ENCODE results near the gene KCTD1. TPM values are rescaled to one million over a fixed set of nuclear protein-coding genes. Genes with fewer than 3 reads are reported as not detected.
A peak's percentile ranks its signal among the peaks of the same experiment; 100 is the strongest.

KCTD1 gene
- total and polyA plus RNA-seq, 5 donors: 31.4 to 51.8 (median 49.1) TPM

DNA sequence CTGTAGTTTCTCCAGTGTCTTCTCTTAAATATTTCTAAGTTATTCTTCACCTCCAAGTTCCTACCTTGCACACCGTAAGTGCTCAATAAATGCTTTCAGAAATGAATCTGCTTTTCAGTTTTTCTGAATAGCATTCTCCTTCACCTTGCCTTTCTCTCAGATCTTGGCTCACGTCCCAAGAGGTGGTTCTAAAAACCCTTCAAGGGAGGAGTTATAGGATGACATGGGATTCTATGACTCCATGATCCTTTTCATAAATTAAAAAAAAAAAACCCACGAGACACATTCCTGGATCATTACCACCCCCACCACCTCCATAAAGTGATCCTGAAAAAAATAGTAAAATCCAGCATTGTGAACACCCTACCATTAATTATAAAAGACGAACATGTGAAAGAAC lies 11.7 kb downstream of the KCTD1 start:
- Histone ChIP-seq H3K9me3 (ENCODE audit: control insufficient read depth, low read length) (no peaks in the 10 kb centered on the region), H3K27ac (ENCODE audit: low read length) (no peak overlapping the region), H3K27me3 (ENCODE audit: control insufficient read depth, insufficient read depth) (no peaks in the 10 kb centered on the region), H3K4me1 (ENCODE audit: control insufficient read depth, insufficient read depth, low read length) (peaks cover 3% of the 10 kb centered on the region), H3K4me3 (ENCODE audit: low read length) (no peak overlapping the region)
- DNase-seq (no peak), ATAC-seq (no peak)
- intact Hi-C loops (cut with DNase I): no loop called here
- WGBS: 84% methylated on average over 4 of the region's 4 CpGs

DNA sequence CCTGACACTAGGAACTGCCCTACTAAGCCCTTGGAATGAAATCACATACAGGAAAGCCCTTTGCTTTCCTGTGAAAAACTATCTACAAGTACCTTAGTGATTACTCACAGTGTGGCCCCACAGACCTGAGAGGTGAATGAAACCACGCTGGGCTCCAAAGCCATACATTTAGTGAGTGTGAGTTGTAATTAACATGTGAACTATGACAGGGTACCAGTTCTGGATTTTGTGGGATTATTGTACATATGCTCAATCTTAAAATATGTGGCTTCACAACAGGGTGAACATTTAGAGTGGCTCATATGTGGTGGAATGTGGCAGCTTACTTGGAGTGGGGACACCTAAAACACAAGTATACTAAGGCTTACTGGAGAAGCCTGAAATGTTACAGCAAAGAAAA lies 12.3 kb downstream of the KCTD1 start:
- Histone ChIP-seq H3K27ac (ENCODE audit: low read length) (no peak overlapping the region), H3K9me3 (ENCODE audit: control insufficient read depth, low read length) (no peaks in the 10 kb centered on the region), H3K27me3 (ENCODE audit: control insufficient read depth, insufficient read depth) (no peaks in the 10 kb centered on the region), H3K4me3 (ENCODE audit: low read length) (no peak overlapping the region), H3K4me1 (ENCODE audit: control insufficient read depth, insufficient read depth, low read length) (peaks cover 3% of the 10 kb centered on the region)
- intact Hi-C loops (cut with DNase I): no loop called here
- no peak for ATAC-seq
- 89% methylated on average over 1 of the region's 1 CpG for WGBS
- no peak for DNase-seq

DNA sequence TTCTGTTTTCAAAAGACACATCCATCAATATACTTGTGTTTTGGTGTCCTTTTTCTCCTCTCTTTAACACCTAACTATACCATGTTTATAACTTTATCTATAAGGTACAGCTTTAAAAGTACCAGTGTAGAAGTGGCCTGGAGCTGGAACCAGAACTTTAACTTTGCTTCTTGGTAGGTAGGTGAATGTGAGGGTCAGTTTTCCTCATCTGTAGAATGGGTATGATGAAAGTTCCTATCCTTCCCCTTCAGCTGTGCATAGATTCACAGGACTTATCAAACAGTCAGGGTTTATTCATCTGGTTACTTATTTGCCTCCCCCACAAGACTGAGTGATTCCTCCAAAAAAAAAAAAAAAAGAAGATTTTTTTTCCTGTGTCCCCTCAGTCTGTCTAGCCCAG lies 12.7 kb downstream of the KCTD1 start:
- intact Hi-C loops (cut with DNase I): no loop called here

DNA sequence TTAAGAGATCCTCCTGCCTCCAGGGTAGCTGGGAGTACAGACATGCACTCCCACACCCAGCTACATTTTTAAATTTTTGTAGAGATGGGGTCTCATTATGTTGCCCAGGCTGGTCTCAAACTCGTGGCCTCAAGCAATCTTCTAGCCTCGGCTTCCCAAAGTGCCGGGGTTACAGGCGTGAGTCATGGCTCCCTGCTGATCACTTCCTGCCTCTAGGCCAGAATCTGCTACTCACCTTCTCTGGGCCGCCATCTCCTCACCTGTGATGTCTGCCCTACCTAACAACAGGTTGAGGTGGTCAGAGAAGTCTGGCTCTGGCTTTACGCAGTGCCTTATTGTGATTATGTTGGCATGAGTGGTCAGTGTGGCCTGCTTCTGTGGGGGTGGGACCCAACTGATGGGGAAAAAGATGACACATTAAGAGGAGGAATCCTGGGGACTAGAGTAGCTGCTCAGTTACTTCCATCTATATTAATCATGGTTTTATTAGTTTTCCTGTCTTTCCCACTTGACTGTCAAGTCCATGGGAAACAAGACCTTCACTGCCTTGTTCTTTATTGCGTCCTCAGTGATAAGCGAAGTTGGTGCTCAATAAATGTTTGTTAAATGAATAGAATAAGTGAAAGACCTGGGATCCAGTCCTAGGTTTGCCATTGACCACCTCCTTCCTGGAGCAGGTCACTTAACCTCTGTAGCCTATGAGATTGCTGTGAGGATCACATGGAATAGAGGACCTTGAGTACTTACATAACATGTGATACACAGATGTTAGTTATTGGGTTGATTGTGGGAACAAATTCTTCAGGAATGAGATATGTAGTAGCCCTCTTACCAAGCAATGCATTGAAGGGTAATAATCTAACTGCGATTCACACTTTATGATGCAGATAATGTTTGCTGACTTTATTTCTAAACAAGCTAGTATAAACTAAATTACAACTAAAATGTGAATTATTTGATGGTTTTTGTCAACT lies 15.7 kb downstream of the KCTD1 start:
- H3K27ac ChIP-seq (ENCODE audit: low read length): no peak overlapping the region
- ATAC-seq: no peak
- H3K9me3 ChIP-seq (ENCODE audit: control insufficient read depth, low read length): no peaks in the 10 kb centered on the region
- intact Hi-C loops (cut with DNase I): no loop called here
- DNase-seq: no peak
- H3K4me1 ChIP-seq (ENCODE audit: control insufficient read depth, insufficient read depth, low read length): peaks cover 3% of the 10 kb centered on the region
- no peaks in the 10 kb centered on the region for H3K27me3 ChIP-seq (ENCODE audit: control insufficient read depth, insufficient read depth)
- WGBS: 92% methylated on average over 9 of the region's 9 CpGs
- no peak overlapping the region for H3K4me3 ChIP-seq (ENCODE audit: low read length)

More for the DNA sequence above, 12.7 kb downstream of the KCTD1 start:
- Histone ChIP-seq H3K9me3 (ENCODE audit: control insufficient read depth, low read length) (no peaks in the 10 kb centered on the region), H3K4me1 (ENCODE audit: control insufficient read depth, insufficient read depth, low read length) (peaks cover 3% of the 10 kb centered on the region), H3K27ac (ENCODE audit: low read length) (no peak overlapping the region), H3K4me3 (ENCODE audit: low read length) (no peak overlapping the region), H3K27me3 (ENCODE audit: control insufficient read depth, insufficient read depth) (no peaks in the 10 kb centered on the region)
- no peak for ATAC-seq
- DNase-seq: no peak

DNA sequence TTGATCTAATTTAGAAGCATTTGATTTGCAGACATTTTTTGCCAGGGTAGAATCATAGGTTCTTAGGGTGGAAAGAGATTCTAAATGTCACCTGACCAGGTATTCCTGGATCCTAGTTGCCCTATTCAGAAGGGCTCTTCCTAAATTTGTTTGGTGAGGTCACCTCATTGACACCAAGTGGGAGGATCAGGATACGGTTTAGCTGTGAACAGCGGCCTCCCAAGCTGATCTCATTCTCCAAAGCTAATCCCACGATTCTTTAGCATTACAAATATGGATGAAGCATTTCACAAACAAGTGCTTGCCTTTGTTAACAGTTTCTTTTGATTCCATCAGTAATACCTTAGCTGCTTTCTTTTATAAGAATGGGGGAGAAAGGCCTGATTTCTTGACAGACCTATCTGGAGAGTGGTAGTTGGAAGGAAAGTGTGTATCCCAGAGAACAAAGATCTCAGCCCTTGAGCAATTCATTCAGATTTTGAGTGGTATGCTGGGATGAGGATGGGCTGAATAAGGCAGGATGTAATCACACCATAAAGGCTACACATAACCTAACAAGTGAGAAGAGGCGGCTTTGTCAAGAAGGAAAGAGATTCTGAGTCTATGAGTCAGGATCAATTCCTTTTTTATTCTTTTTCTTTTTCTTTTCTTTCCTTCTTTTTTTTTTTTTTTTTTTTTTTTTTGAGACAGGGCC lies 16.6 kb downstream of the KCTD1 start:
- Histone ChIP-seq H3K27me3 (ENCODE audit: control insufficient read depth, insufficient read depth) (no peaks in the 10 kb centered on the region), H3K9me3 (ENCODE audit: control insufficient read depth, low read length) (no peaks in the 10 kb centered on the region), H3K27ac (ENCODE audit: low read length) (no peak overlapping the region), H3K4me1 (ENCODE audit: control insufficient read depth, insufficient read depth, low read length) (peaks cover 3% of the 10 kb centered on the region), H3K4me3 (ENCODE audit: low read length) (no peak overlapping the region)
- ATAC-seq (no peak), DNase-seq (no peak)
- 74% methylated on average over 4 of the region's 4 CpGs for WGBS
- intact Hi-C loops (cut with DNase I): no loop called here

DNA sequence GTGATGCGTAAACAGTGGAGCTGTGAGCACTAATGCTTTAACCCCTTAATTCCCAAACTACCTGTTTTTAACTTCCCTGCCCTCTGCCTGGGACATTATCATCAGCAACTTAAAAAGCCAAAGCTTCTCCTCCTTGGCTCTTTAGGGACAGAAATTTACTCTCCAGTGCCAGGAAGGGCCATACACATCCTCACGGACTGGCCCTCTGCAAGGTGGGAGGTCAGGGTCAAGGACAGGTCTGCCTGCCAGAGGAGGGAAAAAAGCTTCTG lies 21.5 kb downstream of the KCTD1 start:
- Histone ChIP-seq H3K4me1 (ENCODE audit: control insufficient read depth, insufficient read depth, low read length) (peaks cover 3% of the 10 kb centered on the region), H3K27me3 (ENCODE audit: control insufficient read depth, insufficient read depth) (no peaks in the 10 kb centered on the region), H3K9me3 (ENCODE audit: control insufficient read depth, low read length) (no peaks in the 10 kb centered on the region), H3K27ac (ENCODE audit: low read length) (no peak overlapping the region), H3K4me3 (ENCODE audit: low read length) (no peak overlapping the region)
- 68% methylated on average over 2 of the region's 2 CpGs for WGBS
- ATAC-seq (no peak), DNase-seq (no peak)
- intact Hi-C loops (cut with DNase I): no loop called here

DNA sequence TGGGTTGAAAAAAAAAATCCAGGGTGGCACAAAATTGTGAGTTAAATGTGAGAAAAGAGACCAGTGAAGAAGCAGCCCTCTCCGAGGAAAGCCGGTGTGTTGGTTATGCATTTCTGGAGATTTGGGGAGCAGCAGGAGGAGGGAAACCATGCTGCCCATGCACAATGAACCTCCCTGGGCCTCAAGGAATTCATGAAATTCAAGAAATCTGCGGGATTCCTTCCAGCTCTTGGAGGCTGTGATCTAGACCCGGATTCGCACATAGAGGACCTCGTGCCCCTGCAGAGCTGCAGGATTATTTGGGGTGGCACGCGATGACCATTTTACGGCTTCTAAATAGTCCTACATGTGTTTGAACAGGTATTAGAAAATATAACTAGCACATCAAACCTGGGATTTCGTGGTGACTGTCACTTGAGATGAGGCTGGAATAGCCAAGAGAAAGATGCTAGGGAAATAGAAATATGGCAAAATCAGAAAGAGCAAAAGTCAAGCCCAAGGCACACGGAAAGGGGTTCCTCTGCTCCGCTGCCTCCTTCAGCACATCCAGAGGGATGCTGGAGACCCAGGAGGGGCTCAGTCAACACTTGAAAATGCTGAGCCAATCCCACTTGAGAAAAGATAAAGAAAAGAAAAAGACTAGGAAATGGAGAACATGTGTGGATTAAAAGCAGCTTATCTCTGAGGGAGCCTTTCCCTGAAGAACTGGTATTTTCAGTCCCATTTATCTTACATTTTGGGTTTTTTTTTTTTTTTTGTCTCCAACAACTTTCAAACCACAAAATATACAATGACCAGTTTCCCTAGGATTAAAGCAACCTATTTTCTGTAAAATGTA lies 22.0 kb downstream of the KCTD1 start:
- Histone ChIP-seq H3K9me3 (ENCODE audit: control insufficient read depth, low read length) (no peaks in the 10 kb centered on the region), H3K4me1 (ENCODE audit: control insufficient read depth, insufficient read depth, low read length) (peaks cover 3% of the 10 kb centered on the region), H3K27me3 (ENCODE audit: control insufficient read depth, insufficient read depth) (no peaks in the 10 kb centered on the region), H3K27ac (ENCODE audit: low read length) (no peak overlapping the region), H3K4me3 (ENCODE audit: low read length) (no peak overlapping the region)
- DNase-seq: no peak
- ATAC-seq: no peak
- 76% methylated on average over 12 of the region's 12 CpGs for WGBS
- intact Hi-C loops (cut with DNase I): no loop called here

DNA sequence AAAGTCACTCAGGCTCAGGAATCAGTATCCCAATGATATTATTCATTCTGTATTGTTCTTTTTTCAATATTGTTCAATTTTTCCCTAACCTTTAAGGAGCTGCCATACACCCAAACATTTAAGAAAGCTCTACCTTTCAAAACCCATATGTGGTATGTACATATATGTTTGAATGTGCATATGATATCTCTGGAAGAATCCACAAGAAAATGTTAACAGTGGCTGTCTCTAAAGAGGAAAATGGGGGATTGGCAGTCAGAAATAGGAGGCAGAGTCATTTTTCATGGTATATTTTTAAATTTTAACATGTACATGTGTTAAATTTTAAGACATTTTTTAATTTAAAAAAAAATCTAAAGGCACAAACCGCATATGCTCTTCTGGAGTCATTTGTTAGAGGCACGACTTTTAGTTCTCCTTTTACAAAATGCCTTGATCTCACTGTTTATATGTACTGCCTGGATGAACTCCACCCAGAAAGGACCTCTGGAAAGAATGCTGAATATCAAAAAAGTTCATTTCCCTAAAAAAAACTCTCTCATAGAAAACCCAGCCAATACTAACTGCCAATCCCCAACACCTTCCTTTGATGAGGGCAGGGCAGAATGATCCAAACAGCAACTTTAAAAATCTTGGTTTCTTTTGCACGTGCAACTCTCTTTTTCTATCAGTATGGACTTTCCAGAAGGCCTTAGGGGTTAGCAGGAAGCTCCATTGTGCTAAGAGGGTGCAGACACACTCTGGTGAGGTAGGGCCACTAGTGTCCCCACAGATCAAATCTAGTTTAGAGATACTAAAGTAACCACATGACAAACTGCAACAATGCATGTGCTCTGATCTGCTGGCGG lies 23.6 kb downstream of the KCTD1 start:
- DNase-seq (no peak), ATAC-seq (peak in 1 of 2 donors; percentile 55)
- peaks cover 3% of the 10 kb centered on the region for H3K4me1 ChIP-seq (ENCODE audit: control insufficient read depth, insufficient read depth, low read length)
- H3K9me3 ChIP-seq (ENCODE audit: control insufficient read depth, low read length): no peaks in the 10 kb centered on the region
- H3K27ac ChIP-seq (ENCODE audit: low read length): no peak overlapping the region
- no peak overlapping the region for H3K4me3 ChIP-seq (ENCODE audit: low read length)
- intact Hi-C loops (cut with DNase I): no loop called here
- H3K27me3 ChIP-seq (ENCODE audit: control insufficient read depth, insufficient read depth): no peaks in the 10 kb centered on the region
- WGBS: 66% methylated on average over 4 of the region's 4 CpGs

DNA sequence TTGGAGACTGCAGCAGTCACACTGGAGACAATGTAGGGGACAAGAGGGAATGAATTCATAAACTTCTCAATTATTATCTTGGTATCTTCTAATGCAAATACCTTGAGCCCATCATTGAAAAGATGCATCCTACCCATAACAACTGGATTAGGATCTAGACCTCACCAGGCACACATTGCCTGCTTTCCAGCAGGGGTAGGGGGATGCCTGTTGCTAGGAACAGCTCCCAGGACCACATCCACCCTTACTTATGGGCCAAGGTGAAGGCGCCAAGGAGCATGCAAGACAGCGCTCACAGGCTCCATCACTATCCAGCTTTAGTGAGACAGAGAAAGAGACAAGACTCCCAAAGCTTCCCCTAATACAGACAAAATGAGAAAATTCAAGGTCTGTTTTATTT lies 24.4 kb downstream of the KCTD1 start:
- Histone ChIP-seq H3K27ac (ENCODE audit: low read length) (no peak overlapping the region), H3K4me3 (ENCODE audit: low read length) (no peak overlapping the region), H3K9me3 (ENCODE audit: control insufficient read depth, low read length) (no peaks in the 10 kb centered on the region), H3K4me1 (ENCODE audit: control insufficient read depth, insufficient read depth, low read length) (peaks cover 2% of the 10 kb centered on the region), H3K27me3 (ENCODE audit: control insufficient read depth, insufficient read depth) (no peaks in the 10 kb centered on the region)
- DNase-seq (no peak), ATAC-seq (no peak)
- intact Hi-C loops (cut with DNase I): no loop called here
- WGBS: 99% methylated on average over 2 of the region's 2 CpGs

DNA sequence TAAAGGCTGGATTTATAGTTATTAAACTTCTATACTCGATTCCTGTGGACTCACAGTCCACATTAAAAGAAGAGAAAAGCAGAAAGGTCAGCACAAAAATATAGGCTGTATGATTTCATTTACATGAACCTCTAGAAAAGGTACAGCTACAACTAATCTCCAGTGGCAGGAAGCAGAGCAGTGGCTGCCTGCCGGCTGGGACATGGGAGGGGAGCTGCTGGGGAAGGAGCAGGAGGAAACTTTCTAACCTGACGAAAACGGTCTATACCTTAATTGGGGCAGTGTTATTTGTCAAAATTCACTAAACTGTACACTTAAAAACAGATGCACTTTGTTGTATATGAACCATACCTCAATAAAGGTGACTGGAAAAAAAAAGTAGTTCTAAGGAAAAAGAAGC lies 26.7 kb downstream of the KCTD1 start:
- Histone ChIP-seq H3K27me3 (ENCODE audit: control insufficient read depth, insufficient read depth) (no peaks in the 10 kb centered on the region), H3K9me3 (ENCODE audit: control insufficient read depth, low read length) (no peaks in the 10 kb centered on the region), H3K4me3 (ENCODE audit: low read length) (no peak overlapping the region), H3K27ac (ENCODE audit: low read length) (no peak overlapping the region), H3K4me1 (ENCODE audit: control insufficient read depth, insufficient read depth, low read length) (no peaks in the 10 kb centered on the region)
- no peak for DNase-seq
- WGBS: 52% methylated on average over 4 of the region's 4 CpGs
- intact Hi-C loops (cut with DNase I): no loop called here
- ATAC-seq: peak in 1 of 2 donors; percentile 39
